ENCODE measurements around the gene GPI.

DNA sequence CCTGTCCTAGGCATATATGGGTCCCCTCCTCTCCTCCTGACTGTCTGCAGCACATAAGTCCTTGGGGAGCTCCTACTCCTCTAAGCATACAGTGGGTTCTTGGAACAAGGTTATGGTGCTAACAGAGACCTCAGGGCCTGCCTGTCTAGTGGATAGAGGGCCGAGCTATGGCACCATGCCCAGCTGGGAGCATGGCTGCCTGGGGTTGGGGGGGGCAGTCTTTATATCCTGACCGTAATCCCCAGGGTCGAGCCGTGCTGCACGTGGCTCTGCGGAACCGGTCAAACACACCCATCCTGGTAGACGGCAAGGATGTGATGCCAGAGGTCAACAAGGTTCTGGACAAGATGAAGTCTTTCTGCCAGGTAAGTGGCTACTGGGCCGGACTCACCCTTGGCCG lies 3.3 kb downstream of the GPI start:
- TF ChIP-seq, protein P1, sequence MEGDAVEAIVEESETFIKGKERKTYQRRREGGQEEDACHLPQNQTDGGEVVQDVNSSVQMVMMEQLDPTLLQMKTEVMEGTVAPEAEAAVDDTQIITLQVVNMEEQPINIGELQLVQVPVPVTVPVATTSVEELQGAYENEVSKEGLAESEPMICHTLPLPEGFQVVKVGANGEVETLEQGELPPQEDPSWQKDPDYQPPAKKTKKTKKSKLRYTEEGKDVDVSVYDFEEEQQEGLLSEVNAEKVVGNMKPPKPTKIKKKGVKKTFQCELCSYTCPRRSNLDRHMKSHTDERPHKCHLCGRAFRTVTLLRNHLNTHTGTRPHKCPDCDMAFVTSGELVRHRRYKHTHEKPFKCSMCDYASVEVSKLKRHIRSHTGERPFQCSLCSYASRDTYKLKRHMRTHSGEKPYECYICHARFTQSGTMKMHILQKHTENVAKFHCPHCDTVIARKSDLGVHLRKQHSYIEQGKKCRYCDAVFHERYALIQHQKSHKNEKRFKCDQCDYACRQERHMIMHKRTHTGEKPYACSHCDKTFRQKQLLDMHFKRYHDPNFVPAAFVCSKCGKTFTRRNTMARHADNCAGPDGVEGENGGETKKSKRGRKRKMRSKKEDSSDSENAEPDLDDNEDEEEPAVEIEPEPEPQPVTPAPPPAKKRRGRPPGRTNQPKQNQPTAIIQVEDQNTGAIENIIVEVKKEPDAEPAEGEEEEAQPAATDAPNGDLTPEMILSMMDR (IDR thresholded peaks at IDR 0.05): no peak
- TF ChIP-seq POLR2A (IDR thresholded peaks at IDR 0.05): no peak
